Effector memory CD4-positive, alpha-beta T cell (primary cell): Measurements from ENCODE around the gene FRMPD4.

ENCODE experiments used
- DNase-seq, 3 donors: peaks; one replicate each; pipeline ENCODE4 v3.0.0-alpha.2; 2020
- H3K27ac ChIP-seq: 2 replicates; pipeline ENCODE4 v1.7.0; 2013; ENCODE audit warnings: mild to moderate bottlenecking, low read length, moderate library complexity; ENCODE audit not compliant: insufficient read depth, poor library complexity, severe bottlenecking
- H3K27me3 ChIP-seq: replicated peaks from 2 replicates; pipeline ENCODE4 v1.7.0; 2013; ENCODE audit warnings: mild to moderate bottlenecking, low read length; ENCODE audit not compliant: insufficient read depth, control insufficient read depth, poor library complexity, severe bottlenecking
- H3K36me3 ChIP-seq: 2 replicates; pipeline ENCODE4 v1.7.0; 2013; ENCODE audit warnings: mild to moderate bottlenecking, low read length, moderate library complexity; ENCODE audit not compliant: control insufficient read depth, insufficient read depth
- H3K4me1 ChIP-seq: 2 replicates; pipeline ENCODE4 v1.7.0; 2013; ENCODE audit warnings: low read length, mild to moderate bottlenecking; ENCODE audit not compliant: control insufficient read depth, insufficient read depth, poor library complexity, severe bottlenecking
- H3K4me3 ChIP-seq: 2 replicates; pipeline ENCODE4 v1.7.0; 2013; ENCODE audit warnings: low read length, low read depth, mild to moderate bottlenecking; ENCODE audit not compliant: insufficient read depth, poor library complexity, severe bottlenecking
- H3K9me3 ChIP-seq: 2 replicates; pipeline ENCODE4 v1.7.0; 2013; ENCODE audit warnings: mild to moderate bottlenecking, low read length, moderate library complexity; ENCODE audit not compliant: control insufficient read depth

FRMPD4 gene

DNA sequence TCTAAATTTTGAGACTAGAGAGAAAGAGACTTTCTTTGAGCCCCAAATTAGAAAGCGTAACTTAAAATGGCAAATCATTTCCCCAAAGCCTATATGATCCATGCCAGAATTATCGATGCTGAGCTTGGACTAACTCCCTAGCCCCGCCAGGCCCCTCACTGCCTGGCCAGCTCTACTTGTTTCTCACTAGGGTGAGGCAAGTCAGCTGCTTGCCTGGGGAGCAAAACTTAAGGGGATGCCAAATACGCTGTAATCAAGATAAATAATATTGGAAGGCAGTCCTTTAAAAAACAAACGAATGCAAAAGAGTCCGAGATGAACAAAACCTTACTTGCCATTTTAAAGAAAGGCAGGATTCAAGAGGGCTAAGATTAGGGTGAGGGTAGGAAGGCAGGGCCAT, 236.0 kb downstream of the FRMPD4 start:
- Histone ChIP-seq H3K36me3 (no peaks in the 10 kb centered on the region), H3K27me3 (no peaks in the 10 kb centered on the region), H3K4me1 (no peaks in the 10 kb centered on the region), H3K9me3 (no peaks in the 10 kb centered on the region), H3K4me3 (no peak overlapping the region), H3K27ac (no peak overlapping the region)
- no peak for DNase-seq

DNA sequence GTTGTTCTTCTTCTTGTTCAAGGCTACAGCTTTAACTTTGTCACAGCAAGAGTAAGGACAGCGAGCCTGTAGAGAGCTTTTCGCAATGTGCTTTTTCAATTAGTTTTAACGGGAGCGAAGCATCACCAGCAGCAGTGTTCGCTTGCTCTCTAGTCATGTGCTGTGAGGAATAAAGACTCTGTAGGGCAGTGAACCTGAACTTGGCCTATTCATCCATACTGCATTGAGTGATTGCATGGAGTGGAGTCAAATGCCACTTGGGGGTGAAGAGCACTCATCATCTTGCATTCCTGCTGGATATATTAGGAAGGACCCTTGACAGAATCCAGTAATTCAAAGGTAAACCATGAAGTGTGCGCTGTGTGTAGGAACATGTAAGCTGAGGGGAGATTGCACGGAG, 240.0 kb downstream of the FRMPD4 start:
- no peaks in the 10 kb centered on the region for H3K9me3 ChIP-seq
- no peak overlapping the region for H3K4me3 ChIP-seq
- no peak for DNase-seq
- no peaks in the 10 kb centered on the region for H3K36me3 ChIP-seq
- H3K27me3 ChIP-seq: no peaks in the 10 kb centered on the region
- H3K27ac ChIP-seq: no peak overlapping the region
- H3K4me1 ChIP-seq: no peaks in the 10 kb centered on the region

DNA sequence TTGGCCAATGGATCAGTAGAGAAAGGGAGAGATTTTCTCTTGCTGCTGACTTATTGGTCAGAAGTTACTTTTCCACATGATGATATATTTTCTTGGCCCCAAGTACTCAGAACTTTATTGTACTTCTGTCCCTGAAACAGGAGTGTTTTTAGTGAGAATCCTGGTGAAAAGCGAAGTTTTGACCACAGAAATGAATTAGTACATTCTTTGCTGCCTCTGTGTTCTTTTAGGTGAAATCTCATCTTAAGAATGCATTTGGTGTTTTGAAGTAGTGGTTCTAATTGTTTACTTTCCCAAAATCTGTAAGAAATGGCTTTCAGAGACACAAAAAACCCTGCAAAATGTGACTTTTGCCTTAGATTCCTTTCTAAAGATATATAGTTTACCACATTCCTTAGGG, 240.4 kb downstream of the FRMPD4 start:
- Histone ChIP-seq H3K27ac (no peak overlapping the region), H3K27me3 (no peaks in the 10 kb centered on the region), H3K4me1 (no peaks in the 10 kb centered on the region), H3K36me3 (no peaks in the 10 kb centered on the region), H3K4me3 (no peak overlapping the region), H3K9me3 (no peaks in the 10 kb centered on the region)
- DNase-seq: no peak

DNA sequence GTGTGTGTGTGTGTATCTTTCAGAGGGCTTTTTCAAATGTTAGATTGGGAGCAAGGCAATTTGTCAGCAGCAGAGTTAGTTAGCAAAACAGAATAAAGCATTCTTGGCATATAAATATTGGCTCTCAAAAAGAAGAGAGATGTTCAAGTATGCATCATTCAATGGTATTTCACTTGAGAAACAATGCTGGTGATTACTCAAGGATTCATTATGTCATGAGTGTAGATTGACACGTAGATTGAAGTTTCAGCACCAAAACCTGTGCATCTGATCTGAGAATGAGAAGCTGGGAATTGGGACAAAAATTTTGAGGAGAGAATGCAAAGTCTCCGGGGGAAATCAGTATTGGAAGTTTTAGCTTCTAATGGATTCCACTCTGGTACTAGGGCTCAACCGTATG, 241.4 kb downstream of the FRMPD4 start:
- H3K4me3 ChIP-seq: no peak overlapping the region
- no peak for DNase-seq
- H3K36me3 ChIP-seq: no peaks in the 10 kb centered on the region
- H3K27me3 ChIP-seq: no peaks in the 10 kb centered on the region
- H3K9me3 ChIP-seq: no peaks in the 10 kb centered on the region
- no peaks in the 10 kb centered on the region for H3K4me1 ChIP-seq
- no peak overlapping the region for H3K27ac ChIP-seq

DNA sequence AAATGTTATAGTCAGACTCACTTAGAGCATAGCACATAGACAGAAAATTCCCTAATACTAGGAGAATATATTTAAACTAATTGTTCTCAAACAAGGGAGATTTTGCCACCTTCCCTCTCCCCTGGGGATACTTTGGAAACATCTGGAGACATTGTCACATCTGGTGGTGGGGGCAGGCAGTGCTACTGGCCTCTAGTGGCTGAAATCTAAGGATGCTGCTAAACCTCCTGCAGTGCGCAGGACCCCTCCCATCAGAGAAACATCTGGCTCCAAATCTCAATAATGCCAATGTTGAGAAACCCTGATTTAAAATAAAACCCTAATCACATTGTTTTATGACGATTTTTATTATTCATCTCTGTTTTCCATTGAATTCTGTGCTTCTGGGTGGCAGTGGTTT, 244.9 kb downstream of the FRMPD4 start:
- Histone ChIP-seq H3K27ac (no peak overlapping the region), H3K4me1 (no peaks in the 10 kb centered on the region), H3K27me3 (no peaks in the 10 kb centered on the region), H3K9me3 (no peaks in the 10 kb centered on the region), H3K36me3 (no peaks in the 10 kb centered on the region), H3K4me3 (no peak overlapping the region)
- DNase-seq: no peak

DNA sequence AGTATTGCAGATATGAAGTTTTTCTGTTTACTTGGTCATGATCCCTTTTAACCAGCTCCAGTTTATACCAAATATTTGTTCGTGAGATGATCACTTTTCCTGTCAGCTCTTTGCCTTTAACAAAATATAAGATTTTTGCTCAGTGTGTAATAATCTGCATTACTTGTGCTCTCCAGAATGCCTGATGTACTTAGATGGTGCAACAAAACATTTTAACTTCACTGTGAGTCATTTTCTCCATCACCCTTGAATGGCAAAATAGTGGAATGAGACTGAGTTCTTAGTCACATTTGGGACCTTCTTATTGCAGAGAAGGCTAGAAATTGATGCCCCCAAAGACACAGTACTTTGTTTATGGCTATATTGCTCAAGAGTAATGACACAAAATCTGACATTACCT, 252.0 kb downstream of the FRMPD4 start:
- Histone ChIP-seq H3K36me3 (no peaks in the 10 kb centered on the region), H3K27me3 (no peaks in the 10 kb centered on the region), H3K27ac (no peak overlapping the region), H3K4me3 (no peak overlapping the region), H3K9me3 (no peaks in the 10 kb centered on the region), H3K4me1 (no peaks in the 10 kb centered on the region)
- no peak for DNase-seq

DNA sequence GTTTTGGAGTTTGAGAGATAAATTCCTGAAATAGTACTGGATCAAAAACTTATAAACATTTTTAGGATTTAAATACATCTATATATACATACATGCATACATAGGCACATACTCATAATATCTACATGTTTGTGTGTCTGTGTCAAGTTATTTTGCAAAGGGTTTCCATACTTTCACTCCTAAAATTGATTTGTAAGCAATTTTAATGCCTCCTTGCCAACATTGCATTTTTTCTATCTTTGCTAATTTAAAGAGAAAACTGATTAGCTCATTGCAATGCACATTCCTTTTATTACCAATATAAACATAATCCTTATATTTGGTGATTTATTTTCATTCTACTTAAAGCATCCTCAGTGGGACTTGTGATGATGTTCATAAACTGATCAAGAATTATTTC, 258.3 kb downstream of the FRMPD4 start:
- Histone ChIP-seq H3K9me3 (no peaks in the 10 kb centered on the region), H3K27me3 (no peaks in the 10 kb centered on the region), H3K4me3 (no peak overlapping the region), H3K4me1 (no peaks in the 10 kb centered on the region), H3K27ac (no peak overlapping the region), H3K36me3 (no peaks in the 10 kb centered on the region)
- no peak for DNase-seq

DNA sequence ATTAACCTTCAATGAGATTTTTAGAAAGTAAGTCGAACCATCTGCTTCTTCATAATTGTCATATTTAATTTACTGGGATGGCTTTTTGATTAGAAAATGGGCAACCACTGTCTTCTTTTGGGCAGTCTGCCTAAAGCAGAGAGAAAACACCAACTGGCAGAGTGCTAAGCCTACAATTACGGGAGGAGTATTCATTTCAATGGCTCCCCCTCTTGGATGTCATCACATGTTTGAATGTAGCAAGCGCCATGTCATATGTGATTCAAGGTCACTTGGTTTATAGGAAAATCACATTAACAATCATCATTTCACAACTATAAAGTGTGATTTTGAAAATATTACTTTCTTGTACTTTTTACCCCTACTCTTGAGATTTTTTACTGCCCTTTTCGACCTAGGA, 261.9 kb downstream of the FRMPD4 start:
- H3K4me1 ChIP-seq: no peaks in the 10 kb centered on the region
- no peaks in the 10 kb centered on the region for H3K36me3 ChIP-seq
- H3K4me3 ChIP-seq: no peak overlapping the region
- no peaks in the 10 kb centered on the region for H3K9me3 ChIP-seq
- no peak overlapping the region for H3K27ac ChIP-seq
- no peak for DNase-seq
- H3K27me3 ChIP-seq: no peaks in the 10 kb centered on the region

DNA sequence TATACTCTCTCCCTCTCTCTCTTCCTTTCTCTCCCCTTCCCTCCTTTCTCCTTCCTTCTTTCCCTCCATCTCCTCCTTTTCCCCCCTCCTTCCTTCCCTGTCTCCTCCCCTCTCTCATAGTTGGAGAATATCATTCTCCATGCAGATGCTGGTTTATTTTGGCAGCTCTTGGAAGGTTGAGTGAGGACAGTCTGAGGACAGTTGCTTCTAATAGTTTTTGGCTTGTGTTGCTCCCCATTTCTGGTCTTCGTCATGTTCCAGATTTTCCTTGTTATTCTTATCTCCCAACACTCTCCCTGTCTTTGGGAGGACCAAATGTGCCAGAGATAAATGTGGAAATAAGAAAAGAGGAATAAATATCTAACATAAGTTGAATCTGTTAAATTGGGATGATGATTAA, 263.0 kb downstream of the FRMPD4 start:
- no peak overlapping the region for H3K27ac ChIP-seq
- H3K4me3 ChIP-seq: no peak overlapping the region
- H3K27me3 ChIP-seq: no peaks in the 10 kb centered on the region
- no peaks in the 10 kb centered on the region for H3K4me1 ChIP-seq
- DNase-seq: no peak
- no peaks in the 10 kb centered on the region for H3K9me3 ChIP-seq
- H3K36me3 ChIP-seq: no peaks in the 10 kb centered on the region

DNA sequence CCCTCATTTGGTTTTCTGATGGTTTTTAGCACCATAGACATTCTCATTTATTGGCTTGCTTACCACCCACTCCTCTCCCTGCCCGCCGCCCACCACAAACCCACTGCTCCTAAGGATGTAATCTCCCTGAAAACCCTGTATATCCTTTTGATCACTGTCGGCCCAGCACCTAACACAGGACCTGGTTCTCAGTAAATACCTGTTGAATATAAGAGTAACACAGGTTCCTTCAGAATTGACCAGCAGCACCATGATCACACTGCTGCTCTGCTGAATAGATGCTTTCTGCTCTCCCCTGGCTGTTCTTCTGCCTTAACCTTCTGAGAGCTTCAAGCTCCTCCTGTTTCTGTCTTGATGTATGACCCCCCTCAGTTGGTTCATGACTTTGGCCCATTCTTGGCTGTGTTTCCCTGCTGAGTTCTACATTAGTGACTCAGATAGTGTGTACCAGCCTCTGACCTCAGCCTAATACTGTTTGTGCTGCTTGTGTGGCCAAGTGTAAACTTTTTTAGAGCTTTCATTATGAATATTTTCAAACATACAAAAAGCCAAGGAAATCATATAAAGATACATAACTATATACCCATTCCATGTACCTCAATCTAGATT, 265.3 kb downstream of the FRMPD4 start:
- DNase-seq: no peak
- Histone ChIP-seq H3K27me3 (no peaks in the 10 kb centered on the region), H3K27ac (no peak overlapping the region), H3K9me3 (no peaks in the 10 kb centered on the region), H3K36me3 (no peaks in the 10 kb centered on the region), H3K4me1 (no peaks in the 10 kb centered on the region), H3K4me3 (no peak overlapping the region)

DNA sequence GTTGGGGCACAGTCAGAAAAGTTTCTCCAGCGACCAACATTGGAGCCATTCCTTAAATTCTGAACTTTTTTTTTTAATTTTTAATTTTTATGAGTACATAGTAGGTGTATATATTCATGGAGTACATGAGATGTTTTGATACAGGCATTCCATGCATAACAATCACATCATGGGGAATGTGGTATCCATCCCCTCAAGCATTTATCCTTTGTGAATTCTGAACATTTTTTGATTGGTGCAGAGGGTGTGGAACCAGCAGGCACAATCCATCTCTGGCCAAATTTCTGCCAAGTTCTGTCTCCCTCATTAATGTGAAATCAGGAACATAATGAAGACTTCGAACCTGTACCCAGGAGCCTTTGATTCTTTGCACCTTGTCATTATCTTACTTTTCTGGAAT, 267.0 kb downstream of the FRMPD4 start:
- Histone ChIP-seq H3K36me3 (no peaks in the 10 kb centered on the region), H3K4me1 (no peaks in the 10 kb centered on the region), H3K9me3 (no peaks in the 10 kb centered on the region), H3K27me3 (no peaks in the 10 kb centered on the region), H3K27ac (no peak overlapping the region), H3K4me3 (no peak overlapping the region)
- no peak for DNase-seq
